ENCODE results near the gene ZNF280A. TPM values are rescaled to one million over a fixed set of nuclear protein-coding genes. Genes with fewer than 3 reads are reported as not detected.

Gene ZNF280A
- total and polyA plus RNA-seq, 2 donors (not counting 3 experiments of a cell fraction or from before 2014, with no cell fraction given), result 0.15 TPM; not detected in 1

DNA sequence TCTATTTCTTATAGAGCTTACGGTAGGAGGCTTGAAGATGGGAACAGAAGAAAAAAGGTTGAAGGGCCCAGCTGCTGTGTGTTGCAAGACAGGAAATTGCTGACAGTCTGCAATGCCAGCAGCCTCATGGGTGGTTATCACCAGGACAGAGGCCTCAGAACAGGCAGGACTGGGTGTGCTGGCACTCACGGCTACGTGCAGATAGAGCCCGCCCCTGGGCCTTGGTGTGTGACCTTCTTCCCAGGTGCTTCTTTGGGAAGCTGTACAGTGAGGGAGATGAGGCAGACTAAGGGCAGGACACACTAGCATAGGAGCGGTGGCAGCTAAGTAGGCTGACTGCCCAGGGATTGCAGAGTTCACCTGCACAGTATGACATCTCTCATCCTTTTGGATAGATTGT is 26.4 kb upstream of the ZNF280A start:
- no peaks in the 10 kb centered on the region for H3K9me1 ChIP-seq (replicated peaks; ENCODE audit: control insufficient read depth, extremely low read depth, insufficient read depth, low read length)
- FAIRE-seq, result no peak
- no TSS peak for BruUV-seq (replicated peaks)
- dilution Hi-C loops (cut with MboI; ENCODE audit: extremely low pct_ligation_motif_present, low sequenced_read_pairs), result no loop called here
- H3K27me3 ChIP-seq (ENCODE audit: control insufficient read depth in 2 of 2, insufficient read depth in 2 of 2, low read length in 2 of 2), result peaks cover 2 to 7% of the 10 kb centered on the region in 2 experiments
- ChIA-PET POLR2A (no interaction called here), CTCF (interaction anchor here (1.0 to 2.5 kb wide), 2 partner anchors 13 to 40 kb away, joined by 3 to 13 read pairs; partner anchors contain the start of gene PRAME)
- H3K9me3 ChIP-seq (replicated peaks; ENCODE audit: control insufficient read depth, insufficient read depth, low read length), result no peaks in the 10 kb centered on the region
- H3K4me2 ChIP-seq (ENCODE audit: insufficient read depth, low read length), result no peak overlapping the region
- H3K4me1 ChIP-seq (ENCODE audit: control insufficient read depth, extremely low read depth, insufficient read depth, low read length), result no peaks in the 10 kb centered on the region
- no peak overlapping the region for H3K27ac ChIP-seq (ENCODE audit: insufficient read depth, low read depth, low read length)
- no peak overlapping the region for H3K4me3 ChIP-seq (replicated peaks in 1 of 3; ENCODE audit: insufficient read depth in 1 of 3, low read depth in 1 of 3, low read length in 3 of 3)
- no peak for DNase-seq (ENCODE audit: low read depth, low spot score)
- H2AFZ ChIP-seq (ENCODE audit: low read depth, low read length), result no peak overlapping the region
- TF ChIP-seq, protein P1, sequence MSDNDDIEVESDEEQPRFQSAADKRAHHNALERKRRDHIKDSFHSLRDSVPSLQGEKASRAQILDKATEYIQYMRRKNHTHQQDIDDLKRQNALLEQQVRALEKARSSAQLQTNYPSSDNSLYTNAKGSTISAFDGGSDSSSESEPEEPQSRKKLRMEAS (IDR thresholded peaks at IDR 0.05; ENCODE audit: insufficient read depth, insufficient read length), result no peak
- TF ChIP-seq GATA2 (IDR thresholded peaks at IDR 0.05; ENCODE audit: insufficient read depth, insufficient read length, low read depth, low read length), result no peak
- TF ChIP-seq JUN (IDR thresholded peaks at IDR 0.05; ENCODE audit: borderline replicate concordance, insufficient read depth, insufficient read length, low read depth), result no peak
- TF ChIP-seq POLR2A (IDR thresholded peaks at IDR 0.05; ENCODE audit: low read depth, low read length), result no peak
- TF ChIP-seq, protein P2, sequence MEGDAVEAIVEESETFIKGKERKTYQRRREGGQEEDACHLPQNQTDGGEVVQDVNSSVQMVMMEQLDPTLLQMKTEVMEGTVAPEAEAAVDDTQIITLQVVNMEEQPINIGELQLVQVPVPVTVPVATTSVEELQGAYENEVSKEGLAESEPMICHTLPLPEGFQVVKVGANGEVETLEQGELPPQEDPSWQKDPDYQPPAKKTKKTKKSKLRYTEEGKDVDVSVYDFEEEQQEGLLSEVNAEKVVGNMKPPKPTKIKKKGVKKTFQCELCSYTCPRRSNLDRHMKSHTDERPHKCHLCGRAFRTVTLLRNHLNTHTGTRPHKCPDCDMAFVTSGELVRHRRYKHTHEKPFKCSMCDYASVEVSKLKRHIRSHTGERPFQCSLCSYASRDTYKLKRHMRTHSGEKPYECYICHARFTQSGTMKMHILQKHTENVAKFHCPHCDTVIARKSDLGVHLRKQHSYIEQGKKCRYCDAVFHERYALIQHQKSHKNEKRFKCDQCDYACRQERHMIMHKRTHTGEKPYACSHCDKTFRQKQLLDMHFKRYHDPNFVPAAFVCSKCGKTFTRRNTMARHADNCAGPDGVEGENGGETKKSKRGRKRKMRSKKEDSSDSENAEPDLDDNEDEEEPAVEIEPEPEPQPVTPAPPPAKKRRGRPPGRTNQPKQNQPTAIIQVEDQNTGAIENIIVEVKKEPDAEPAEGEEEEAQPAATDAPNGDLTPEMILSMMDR (IDR thresholded peaks at IDR 0.05; ENCODE audit: extremely low read depth in 1 of 2, insufficient read depth in 1 of 2, low read depth in 1 of 2, low read length in 2 of 2), result no peak
- TF ChIP-seq FOS (IDR thresholded peaks at IDR 0.05; ENCODE audit: borderline replicate concordance, insufficient read depth, low read length), result no peak
- TF ChIP-seq POLR2AphosphoS5 (IDR thresholded peaks at IDR 0.05; ENCODE audit: insufficient read depth, low read depth, low read length), result no peak
- no peak for TF ChIP-seq MYC (IDR thresholded peaks at IDR 0.05; ENCODE audit: low read depth, low read length)
- no peak for TF ChIP-seq EZH2 (IDR thresholded peaks at IDR 0.05; ENCODE audit: borderline replicate concordance, low read depth, low read length, severe bottlenecking)
- H4K20me1 ChIP-seq (replicated peaks; ENCODE audit: control insufficient read depth, extremely low read depth, insufficient read depth, low read length), result no peaks in the 10 kb centered on the region
- H3K36me3 ChIP-seq (ENCODE audit: control insufficient read depth in 2 of 2, extremely low read depth in 1 of 2, insufficient read depth in 2 of 2, low read length in 2 of 2), result no peaks in the 10 kb centered on the region
- intact Hi-C loops (cut with micrococcal nuclease), result no loop called here
- no peaks in the 10 kb centered on the region for H3K79me2 ChIP-seq (ENCODE audit: control insufficient read depth, insufficient read depth, low read length)
- H3K9ac ChIP-seq (replicated peaks; ENCODE audit: extremely low read depth, insufficient read depth, low read length), result no peak overlapping the region
